H1 (cell line): ENCODE results near the gene FLNC. TPM values are rescaled to one million over a fixed set of nuclear protein-coding genes. Genes with fewer than 3 reads are reported as not detected.
A peak's percentile ranks its signal among the peaks of the same experiment; 100 is the strongest.

ENCODE experiments used
- CTCF ChIA-PET: fragments of 300-600 bp; sonication (Branson Sonifier 250); formaldehyde crosslinking; loops from one replicate; lab custom pipeline; 2021; ENCODE audit not compliant: partially characterized antibody; lab: Charles Lee
- POLR2A ChIA-PET: fragments of 300-600 bp; sonication (Branson Sonifier 250); formaldehyde crosslinking; loops from one replicate; lab custom pipeline; 2021; ENCODE audit warnings: inconsistent platforms; ENCODE audit not compliant: partially characterized antibody; lab: Charles Lee
- DNase-seq, 2 experiments: peaks; one replicate each; pipeline versions ENCODE4 v3.0.0 to v3.0.0-alpha.2; 2010 to 2022; ENCODE audit warnings: low spot score in 2 of 2, low read depth in 1 of 2, mixed read lengths in 1 of 2
- FAIRE-seq: peaks from 2 replicates; lab custom pipeline; 2011; peaks lifted over from hg19 to GRCh38; lab: Jason Lieb, UNC
- H2AFZ ChIP-seq: 2 replicates; pipeline ENCODE4 v1.8.1; 2012; ENCODE audit warnings: low read length, inconsistent platforms
- H2AK5ac ChIP-seq: 2 replicates; pipeline ENCODE4 v1.6.1; 2013; ENCODE audit warnings: low read depth, low read length
- H2BK120ac ChIP-seq: replicated peaks from 2 replicates; pipeline ENCODE3; 2013; ENCODE audit warnings: low read depth, low read length, inconsistent platforms
- H2BK12ac ChIP-seq: 2 replicates; pipeline ENCODE4 v1.6.1; 2013; ENCODE audit warnings: low read depth, low read length
- H2BK15ac ChIP-seq: 2 replicates; pipeline ENCODE4 v1.6.1; 2013; ENCODE audit warnings: low read length
- H2BK20ac ChIP-seq: 2 replicates; pipeline ENCODE4 v1.6.1; 2013; ENCODE audit warnings: low read length
- H2BK5ac ChIP-seq: 2 replicates; pipeline ENCODE4 v1.6.1; 2013; ENCODE audit warnings: low read depth, low read length
- H3K14ac ChIP-seq: 2 replicates; pipeline ENCODE4 v1.6.1; 2013; ENCODE audit warnings: inconsistent platforms; ENCODE audit not compliant: insufficient read length
- H3K18ac ChIP-seq: 2 replicates; pipeline ENCODE4 v1.6.1; 2013; ENCODE audit warnings: low read length; ENCODE audit errors: extremely low read depth
- H3K23ac ChIP-seq: 2 replicates; pipeline ENCODE4 v1.6.1; 2013; ENCODE audit warnings: inconsistent platforms; ENCODE audit not compliant: insufficient read length
- H3K23me2 ChIP-seq: 2 replicates; pipeline ENCODE4 v1.6.1; 2013; ENCODE audit warnings: low read depth, low read length
- H3K27ac ChIP-seq: 2 replicates; pipeline ENCODE4 v1.6.1; 2011; ENCODE audit warnings: low read depth, low read length, inconsistent platforms
- H3K27me3 ChIP-seq, 4 experiments: replicated peaks in 1 of 4; 1 replicate in 1 of 4; 2 replicates in 3 of 4; pipeline versions ENCODE4 v1.6.1 to v1.8.1; 2011 to 2013; ENCODE audit warnings: low read length in 3 of 4, mild to moderate bottlenecking in 3 of 4, inconsistent platforms in 2 of 4, mixed read lengths in 2 of 4, moderate library complexity in 1 of 4; ENCODE audit not compliant: control insufficient read depth in 3 of 4, insufficient read depth in 3 of 4; ENCODE audit errors: extremely low read depth in 1 of 4
- H3K36me3 ChIP-seq, 4 experiments: 2 replicates each; pipeline versions ENCODE4 v1.6.1 to v1.8.1; 2011 to 2013; ENCODE audit warnings: mild to moderate bottlenecking in 4 of 4, low read length in 3 of 4, moderate library complexity in 2 of 4, control low read depth in 1 of 4, inconsistent platforms in 1 of 4; ENCODE audit not compliant: insufficient read depth in 4 of 4, control insufficient read depth in 2 of 4
- H3K4ac ChIP-seq: replicated peaks from 2 replicates; pipeline ENCODE3; 2013; ENCODE audit warnings: low read length, low read depth, mixed read lengths, inconsistent platforms; ENCODE audit not compliant: insufficient read length
- H3K4me1 ChIP-seq, 4 experiments: replicated peaks in 1 of 4; 1 replicate in 1 of 4; 2 replicates in 3 of 4; pipeline versions ENCODE4 v1.6.1 to v1.8.1; 2011 to 2013; ENCODE audit warnings: low read length in 3 of 4, inconsistent platforms in 2 of 4, mixed read lengths in 1 of 4; ENCODE audit not compliant: insufficient read depth in 4 of 4, control insufficient read depth in 3 of 4
- H3K4me2 ChIP-seq, 2 experiments: 2 replicates each; pipeline versions ENCODE4 v1.6.1 to v1.8.1; 2011 to 2013; ENCODE audit warnings: low read depth in 2 of 2, low read length in 2 of 2, control low read depth in 1 of 2, inconsistent platforms in 1 of 2, mild to moderate bottlenecking in 1 of 2; ENCODE audit not compliant: insufficient read depth in 1 of 2
- H3K4me3 ChIP-seq, 4 experiments: fragments of 200-600, 300-600 bp in 1 of 4; sonication (generic), shearing (Covaris generic), sonication (Bioruptor Twin) in 1 of 4; 2 replicates each; pipeline versions ENCODE4 v1.5.1 to v1.8.1; 2011 to 2016; ENCODE audit warnings: low read length in 4 of 4, low read depth in 3 of 4, control low read depth in 2 of 4, inconsistent platforms in 2 of 4, mild to moderate bottlenecking in 2 of 4, mixed read lengths in 1 of 4, moderate library complexity in 1 of 4; ENCODE audit not compliant: insufficient read depth in 2 of 4; ENCODE audit errors: extremely low read depth in 1 of 4
- H3K56ac ChIP-seq: replicated peaks from 2 replicates; pipeline ENCODE3; 2013; ENCODE audit warnings: low read depth, mild to moderate bottlenecking, mixed read lengths, low read length, inconsistent platforms; ENCODE audit not compliant: insufficient read length
- H3K79me1 ChIP-seq: 2 replicates; pipeline ENCODE4 v1.6.1; 2013; ENCODE audit warnings: low read depth, low read length, control low read depth
- H3K79me2 ChIP-seq, 2 experiments: 2 replicates each; pipeline versions ENCODE4 v1.6.1 to v1.8.1; 2012 to 2013; ENCODE audit warnings: low read length in 2 of 2, mild to moderate bottlenecking in 2 of 2, inconsistent platforms in 1 of 2; ENCODE audit not compliant: insufficient read depth in 2 of 2, control insufficient read depth in 1 of 2
- H3K9ac ChIP-seq, 4 experiments: replicated peaks in 1 of 4; 1 replicate in 1 of 4; 2 replicates in 3 of 4; pipeline versions ENCODE4 v1.6.1 to v1.8.1; 2011 to 2013; ENCODE audit warnings: low read depth in 3 of 4, low read length in 3 of 4, control low read depth in 2 of 4, mild to moderate bottlenecking in 2 of 4, moderate library complexity in 2 of 4, inconsistent platforms in 1 of 4; ENCODE audit errors: extremely low read depth in 1 of 4
- H3K9me3 ChIP-seq, 2 experiments: 2 replicates each; pipeline versions ENCODE4 v1.6.1 to v1.8.1; 2012 to 2013; ENCODE audit warnings: mild to moderate bottlenecking in 2 of 2, moderate library complexity in 2 of 2, control low read depth in 1 of 2, inconsistent platforms in 1 of 2, low read depth in 1 of 2, low read length in 1 of 2, mixed read lengths in 1 of 2; ENCODE audit not compliant: insufficient read depth in 2 of 2
- H4K20me1 ChIP-seq, 2 experiments: replicated peaks in 1 of 2; 2 replicates each; pipeline versions ENCODE3 to v1.8.1; 2011 to 2013; ENCODE audit warnings: inconsistent platforms in 2 of 2, low read length in 2 of 2, mild to moderate bottlenecking in 1 of 2; ENCODE audit not compliant: insufficient read depth in 2 of 2, control insufficient read depth in 1 of 2
- H4K5ac ChIP-seq: 2 replicates; pipeline ENCODE4 v1.6.1; 2013; ENCODE audit warnings: low read length, low read depth, mixed read lengths, inconsistent platforms; ENCODE audit not compliant: insufficient read length
- H4K8ac ChIP-seq: 2 replicates; pipeline ENCODE4 v1.8.0; 2013; ENCODE audit warnings: mild to moderate bottlenecking, moderate library complexity, low read length, inconsistent platforms; ENCODE audit not compliant: insufficient read depth; ENCODE audit errors: extremely low read depth
- H4K91ac ChIP-seq: replicated peaks from 2 replicates; pipeline ENCODE3; 2013; ENCODE audit warnings: low read length, mixed read lengths, inconsistent platforms; ENCODE audit not compliant: insufficient read length
- ASH2L ChIP-seq: fragments of 200-600, 300-600 bp; sonication (generic); IDR thresholded peaks from one replicate; pipeline ENCODE4 v1.7.1; 2017; ENCODE audit warnings: low read length
- ATF3 ChIP-seq: IDR thresholded peaks from 2 replicates; pipeline ENCODE4 v1.6.1; 2011; ENCODE audit warnings: low read depth, mild to moderate bottlenecking, low read length; ENCODE audit not compliant: insufficient read depth
- BACH1 ChIP-seq: IDR thresholded peaks from 2 replicates; pipeline ENCODE4 v1.6.1; 2012; ENCODE audit warnings: low read length, improper control_type of control experiment
- BCL11A ChIP-seq, 2 experiments: IDR thresholded peaks; one replicate each; pipeline ENCODE4 v1.6.1; 2011; ENCODE audit warnings: low read depth in 2 of 2, low read length in 2 of 2, mild to moderate bottlenecking in 2 of 2
- CEBPB ChIP-seq: IDR thresholded peaks from 2 replicates; pipeline ENCODE4 v1.6.1; 2012; ENCODE audit warnings: low read depth, low read length
- NANOG ChIP-seq: IDR thresholded peaks from 2 replicates; pipeline ENCODE4 v1.6.1; 2011; ENCODE audit warnings: low read length, low read depth, mild to moderate bottlenecking, inconsistent platforms; ENCODE audit not compliant: insufficient read depth, poor library complexity, severe bottlenecking
- NRF1 ChIP-seq: IDR thresholded peaks from 2 replicates; pipeline ENCODE4 v1.6.1; 2011; ENCODE audit warnings: mild to moderate bottlenecking, low read depth, low read length, improper control_type of control experiment
- POLR2AphosphoS5 ChIP-seq: IDR thresholded peaks from 2 replicates; pipeline ENCODE4 v1.6.1; 2011; ENCODE audit warnings: low read depth, low read length
- RBBP5 ChIP-seq: IDR thresholded peaks from 2 replicates; pipeline ENCODE4 v1.7.1; 2012; ENCODE audit warnings: low read depth, mild to moderate bottlenecking, inconsistent platforms, low read length, moderate library complexity, borderline replicate concordance
- SIN3A ChIP-seq, 2 experiments: IDR thresholded peaks in 1 of 2; conservative IDR thresholded peaks in 1 of 2; 2 replicates each; pipeline ENCODE4 v1.6.1; 2011 to 2012; ENCODE audit warnings: low read length in 2 of 2, improper control_type of control experiment in 1 of 2, low read depth in 1 of 2, mild to moderate bottlenecking in 1 of 2
- TAF7 ChIP-seq: optimal IDR thresholded peaks from 2 replicates; pipeline ENCODE3; 2011; ENCODE audit warnings: low read depth, mild to moderate bottlenecking, inconsistent platforms, low read length, moderate library complexity, borderline replicate concordance
- ZNF274 ChIP-seq: IDR thresholded peaks from 2 replicates; pipeline ENCODE4 v1.7.0; 2012; ENCODE audit warnings: low read length, borderline replicate concordance; ENCODE audit errors: extremely low read depth
- WGBS, 2 experiments: shearing (Covaris generic) in 1 of 2; methylation state at CpG; one replicate each; pipeline versions ENCODE4 v1.1.6 to v1.1.7; 2013 to 2015; ENCODE audit warnings: low lambda C conversion rate in 2 of 2, mixed read lengths in 2 of 2, inconsistent platforms in 1 of 2, low coverage in 1 of 2, missing lambda C conversion rate in 1 of 2; ENCODE audit not compliant: insufficient replicate concordance in 2 of 2, insufficient coverage in 1 of 2, insufficient read length in 1 of 2; ENCODE audit errors: extremely low coverage in 1 of 2, missing lambda C conversion rate in 1 of 2; 5-methylcytosine and 5-hydroxymethylcytosine counted together
- polyA plus RNA-seq, 7 experiments: library from polyadenylated mRNA; depleted of rRNA in 3 of 7; stranded (reverse) in 5 of 7; unstranded in 2 of 7; fragments of >200 nt in 5 of 7; fragments of 200-250 nt in 2 of 7; gene quantifications; 1 replicate in 5 of 7; 2 replicates in 1 of 7; 4 replicates in 1 of 7; pipeline versions ENCODE4 v1.2.1 to v1.2.3, GENCODE V29; 2011 to 2013; ENCODE audit warnings: missing spikeins in 2 of 7, mixed read lengths in 2 of 7
- total RNA-seq: library from RNA; stranded (reverse); fragmentation: NEBNext Ultra II Directional; extraction: Animal tissue kit (Norgen Biotek cat#: 25700); gene quantifications from 2 replicates; pipeline ENCODE4 v1.2.1, GENCODE V29; 2021
- TF ChIP-seq, protein P1 (sequence below): IDR thresholded peaks from 2 replicates; pipeline ENCODE4 v1.6.1; 2012; ENCODE audit warnings: inconsistent platforms

Gene FLNC
- total and polyA plus RNA-seq, 2 of the 8 experiments (the other 6 are each of a cell fraction or from before 2014, with no cell fraction given) = 1.9 to 10.7 TPM

DNA sequence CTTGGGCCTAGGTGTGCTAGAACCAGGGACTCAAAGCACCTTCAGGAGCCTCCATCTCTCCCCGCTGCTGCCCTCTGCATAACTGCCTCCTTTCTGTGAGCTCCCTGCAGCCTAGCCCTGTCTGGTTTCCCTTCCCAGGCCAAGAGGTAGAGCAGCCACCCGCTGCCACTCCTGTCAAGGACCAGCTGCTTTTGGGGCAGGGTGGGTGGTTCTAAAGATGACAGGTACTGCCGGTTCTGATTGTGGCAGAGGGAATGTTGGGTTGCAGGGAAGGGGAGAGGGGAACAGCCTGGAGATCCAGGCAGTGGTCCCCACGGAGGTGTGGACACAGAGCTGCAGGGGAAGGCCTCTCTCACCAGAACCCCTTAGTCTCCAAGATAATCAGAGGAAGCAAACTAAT, 3.7 kb upstream of the FLNC start:
- Histone ChIP-seq H3K79me1 (no peaks in the 10 kb centered on the region), H3K56ac (no peak overlapping the region), H3K9ac (no peak overlapping the region), H3K27me3 (peaks cover 8 to 23% (median 23%) of the 10 kb centered on the region in 4 experiments; a peak in 6 of 7 replicates), H3K14ac (no peak overlapping the region), H2BK12ac (no peak overlapping the region; the same call in 1 of the 2 replicates), H2BK5ac (no peak overlapping the region), H3K4me2 (no peak overlapping the region), H4K20me1 (no peaks in the 10 kb centered on the region), H3K18ac (no peak overlapping the region), H2BK120ac (no peak overlapping the region), H3K4ac (no peak overlapping the region), H3K36me3 (no peaks in the 10 kb centered on the region), H2AFZ (no peak overlapping the region), H3K79me2 (no peaks in the 10 kb centered on the region), H3K9me3 (no peaks in the 10 kb centered on the region), H2BK15ac (peak overlapping the region; percentile 76; the same call in 1 of the 2 replicates), H3K27ac (no peak overlapping the region), H3K23me2 (peaks cover 12% of the 10 kb centered on the region), H3K4me3 (no peak overlapping the region), H3K23ac (no peak overlapping the region), H4K5ac (no peak overlapping the region), H4K8ac (no peak overlapping the region; the same call in 1 of the 2 replicates), H2AK5ac (no peak overlapping the region), H4K91ac (no peak overlapping the region), H3K4me1 (peaks cover 3 to 29% (median 12%) of the 10 kb centered on the region in 4 experiments), H2BK20ac (no peak overlapping the region)
- POLR2A ChIA-PET = interaction anchor here (0.7 to 1.6 kb wide), 4 partner anchors 16 to 70 kb away, joined by 3 read pairs; no protein-coding TSS in a partner anchor
- no peak for DNase-seq
- 81% methylated on average over 4 of the region's 4 CpGs; no CpG with 5 or more reads in 1 of the 2 experiments for WGBS, 2 experiments
- FAIRE-seq = no peak
- CTCF ChIA-PET = interaction anchor here (0.7 to 3.2 kb wide), 14 partner anchors 9 to 364 kb away, joined by 3 to 12 read pairs (median 4); no protein-coding TSS in a partner anchor
- no peak for TF ChIP-seq TAF7
- TF ChIP-seq RBBP5 = no peak
- TF ChIP-seq NRF1 = no peak
- TF ChIP-seq SIN3A (conservative IDR thresholded peaks at IDR 0.05 in 1 of 2, IDR thresholded peaks at IDR 0.05 in 1 of 2; ENCODE audit: low read depth in 1 of 2, low read length in 2 of 2) = no peak
- no peak for TF ChIP-seq POLR2AphosphoS5
- no peak for TF ChIP-seq BACH1
- no peak for TF ChIP-seq BCL11A (IDR thresholded peaks at IDR 0.05; ENCODE audit: low read depth in 2 of 2, low read length in 2 of 2)
- TF ChIP-seq ZNF274 = no peak
- TF ChIP-seq CEBPB = no peak
- TF ChIP-seq ATF3 = no peak
- TF ChIP-seq ASH2L = no peak
- no peak for TF ChIP-seq NANOG
- TF ChIP-seq, protein P1, sequence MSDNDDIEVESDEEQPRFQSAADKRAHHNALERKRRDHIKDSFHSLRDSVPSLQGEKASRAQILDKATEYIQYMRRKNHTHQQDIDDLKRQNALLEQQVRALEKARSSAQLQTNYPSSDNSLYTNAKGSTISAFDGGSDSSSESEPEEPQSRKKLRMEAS = no peak
